OCI-LY7 (cell line): Measurements from ENCODE around the gene CACNA1B. TPM values are rescaled to one million over a fixed set of nuclear protein-coding genes. Genes with fewer than 3 reads are reported as not detected.

ENCODE experiments used
- BruUV-seq: library from RNA; stranded (reverse); fragments of 400-500 nt; replicated peaks from 2 replicates; lab custom pipeline; 2021; lab: Mats Ljungman, UMichigan
- CTCF ChIA-PET: fragments of 300-600 bp; sonication (Branson Sonifier 250); formaldehyde crosslinking; loops from one replicate; lab custom pipeline; 2022; ENCODE audit warnings: antibody characterized with exemption; ENCODE audit not compliant: unreplicated experiment; lab: Charles Lee
- POLR2A ChIA-PET: fragments of 300-600 bp; sonication (Branson Sonifier 250); formaldehyde crosslinking; loops from one replicate; lab custom pipeline; 2022; ENCODE audit warnings: antibody characterized with exemption; lab: Charles Lee
- DNase-seq: peaks from one replicate; pipeline ENCODE4 v3.0.0-alpha.2; 2015; ENCODE audit warnings: low spot score
- H2AFZ ChIP-seq: fragments of 200-600 bp; sonication (generic), shearing (Covaris generic); 2 replicates; pipeline ENCODE4 v1.6.1; 2014; ENCODE audit warnings: mild to moderate bottlenecking, antibody characterized with exemption, low read length, moderate library complexity
- H3K27ac ChIP-seq: fragments of 200-600 bp; sonication (generic); 2 replicates; pipeline ENCODE4 v1.5.1; 2014; ENCODE audit warnings: mixed run types, low read depth, mild to moderate bottlenecking, moderate library complexity, low read length, inconsistent platforms; ENCODE audit not compliant: poor library complexity, severe bottlenecking
- H3K36me3 ChIP-seq: fragments of 200-600 bp; sonication (generic); 2 replicates; pipeline ENCODE4 v1.6.1; 2014; ENCODE audit warnings: mild to moderate bottlenecking, antibody characterized with exemption, low read length, moderate library complexity, mixed read lengths; ENCODE audit not compliant: insufficient read depth
- H3K4me1 ChIP-seq: fragments of 200-600 bp; sonication (generic); 2 replicates; pipeline ENCODE4 v1.5.1; 2014; ENCODE audit warnings: mild to moderate bottlenecking, low read length; ENCODE audit not compliant: insufficient read depth, poor library complexity, severe bottlenecking
- H3K4me2 ChIP-seq: fragments of 200-600 bp; sonication (generic); 2 replicates; pipeline ENCODE4 v1.6.1; 2014; ENCODE audit warnings: mild to moderate bottlenecking, low read length
- H3K4me3 ChIP-seq: fragments of 200-600 bp; sonication (generic); 2 replicates; pipeline ENCODE4 v1.5.1; 2014; ENCODE audit warnings: mild to moderate bottlenecking, low read depth, low read length; ENCODE audit not compliant: poor library complexity, severe bottlenecking
- H3K79me2 ChIP-seq: fragments of 200-600 bp; sonication (generic); 2 replicates; pipeline ENCODE4 v1.6.1; 2016; ENCODE audit warnings: low read depth, mild to moderate bottlenecking, low read length, moderate library complexity, mixed read lengths; ENCODE audit not compliant: insufficient read depth
- H3K9me2 ChIP-seq: fragments of 200-600 bp; sonication (generic); 2 replicates; pipeline ENCODE4 v1.6.1; 2016; ENCODE audit warnings: mild to moderate bottlenecking, low read length, mixed read lengths; ENCODE audit not compliant: insufficient read depth
- H3K9me3 ChIP-seq: fragments of 200-600 bp; sonication (generic); 2 replicates; pipeline ENCODE4 v1.6.1; 2014; ENCODE audit warnings: mild to moderate bottlenecking, mixed run types, low read length, mixed read lengths
- H4K20me1 ChIP-seq: fragments of 200-600 bp; sonication (generic); 2 replicates; pipeline ENCODE4 v1.6.1; 2014; ENCODE audit warnings: mild to moderate bottlenecking, antibody characterized with exemption, low read length, moderate library complexity, mixed read lengths; ENCODE audit not compliant: insufficient read depth
- EZH2phosphoT487 ChIP-seq: fragments of 200-600 bp; sonication (generic); IDR thresholded peaks from 2 replicates; pipeline ENCODE4 v1.6.1; 2018; ENCODE audit warnings: low read depth, borderline replicate concordance, mild to moderate bottlenecking, mixed run types, antibody characterized with exemption, low read length, moderate library complexity, mixed read lengths
- intact Hi-C: fragments of 100-400 bp; cut with micrococcal nuclease; formaldehyde crosslinking; loops from one replicate; pipeline ENCODE4 v1.10.0; 2022; ENCODE audit not compliant: unreplicated experiment
- total RNA-seq, 2 experiments: library from RNA; depleted of rRNA in 1 of 2; stranded (reverse); fragments of >200 nt in 1 of 2; shearing (Covaris generic) in 1 of 2; gene quantifications; 2 replicates each; pipeline ENCODE4 v1.2.3, GENCODE V29; 2014 to 2022
- TF ChIP-seq, protein P1 (sequence below): fragments of 200-600 bp; sonication (generic); conservative IDR thresholded peaks from 2 replicates; pipeline ENCODE4 v1.5.1; 2014; ENCODE audit warnings: mild to moderate bottlenecking, antibody characterized with exemption, low read length, moderate library complexity, mixed read lengths

The CACNA1B gene
- total RNA-seq, 2 experiments from 2014 or later = not detected

DNA sequence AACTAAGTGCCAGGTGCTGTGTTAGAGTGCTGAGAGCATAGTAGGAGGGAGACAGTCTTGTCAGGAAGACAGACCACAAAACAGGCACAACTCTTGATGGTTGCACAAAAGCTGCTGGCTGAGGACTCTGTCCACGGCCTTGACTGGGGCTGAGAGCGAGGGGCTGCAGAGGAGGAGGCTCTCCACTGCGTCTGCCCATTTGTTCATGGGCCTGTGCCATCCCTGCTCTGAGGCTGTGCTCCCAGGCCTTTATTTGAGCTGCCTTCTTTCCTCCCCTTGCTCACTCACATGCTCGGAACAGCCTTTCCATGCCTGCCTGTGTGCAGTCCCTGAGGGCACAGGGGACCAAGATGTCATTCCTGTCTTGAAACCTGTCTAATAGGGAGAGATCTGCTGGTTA, 147.8 kb downstream of the CACNA1B start:
- H4K20me1 ChIP-seq = no peaks in the 10 kb centered on the region
- BruUV-seq = no TSS peak
- H3K36me3 ChIP-seq = no peaks in the 10 kb centered on the region
- intact Hi-C loops = no loop called here
- H3K4me3 ChIP-seq = no peak overlapping the region
- CTCF ChIA-PET = no interaction called here
- no peak for DNase-seq
- no peaks in the 10 kb centered on the region for H3K79me2 ChIP-seq
- POLR2A ChIA-PET = no interaction called here
- no peak for TF ChIP-seq EZH2phosphoT487
- TF ChIP-seq, protein P1, sequence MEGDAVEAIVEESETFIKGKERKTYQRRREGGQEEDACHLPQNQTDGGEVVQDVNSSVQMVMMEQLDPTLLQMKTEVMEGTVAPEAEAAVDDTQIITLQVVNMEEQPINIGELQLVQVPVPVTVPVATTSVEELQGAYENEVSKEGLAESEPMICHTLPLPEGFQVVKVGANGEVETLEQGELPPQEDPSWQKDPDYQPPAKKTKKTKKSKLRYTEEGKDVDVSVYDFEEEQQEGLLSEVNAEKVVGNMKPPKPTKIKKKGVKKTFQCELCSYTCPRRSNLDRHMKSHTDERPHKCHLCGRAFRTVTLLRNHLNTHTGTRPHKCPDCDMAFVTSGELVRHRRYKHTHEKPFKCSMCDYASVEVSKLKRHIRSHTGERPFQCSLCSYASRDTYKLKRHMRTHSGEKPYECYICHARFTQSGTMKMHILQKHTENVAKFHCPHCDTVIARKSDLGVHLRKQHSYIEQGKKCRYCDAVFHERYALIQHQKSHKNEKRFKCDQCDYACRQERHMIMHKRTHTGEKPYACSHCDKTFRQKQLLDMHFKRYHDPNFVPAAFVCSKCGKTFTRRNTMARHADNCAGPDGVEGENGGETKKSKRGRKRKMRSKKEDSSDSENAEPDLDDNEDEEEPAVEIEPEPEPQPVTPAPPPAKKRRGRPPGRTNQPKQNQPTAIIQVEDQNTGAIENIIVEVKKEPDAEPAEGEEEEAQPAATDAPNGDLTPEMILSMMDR = no peak
- H3K9me2 ChIP-seq = no peaks in the 10 kb centered on the region
- no peak overlapping the region for H3K27ac ChIP-seq
- no peak overlapping the region for H3K4me2 ChIP-seq
- H3K9me3 ChIP-seq = peaks cover 5% of the 10 kb centered on the region; the same call in 1 of the 2 replicates
- H3K4me1 ChIP-seq = no peaks in the 10 kb centered on the region
- H2AFZ ChIP-seq = no peak overlapping the region

DNA sequence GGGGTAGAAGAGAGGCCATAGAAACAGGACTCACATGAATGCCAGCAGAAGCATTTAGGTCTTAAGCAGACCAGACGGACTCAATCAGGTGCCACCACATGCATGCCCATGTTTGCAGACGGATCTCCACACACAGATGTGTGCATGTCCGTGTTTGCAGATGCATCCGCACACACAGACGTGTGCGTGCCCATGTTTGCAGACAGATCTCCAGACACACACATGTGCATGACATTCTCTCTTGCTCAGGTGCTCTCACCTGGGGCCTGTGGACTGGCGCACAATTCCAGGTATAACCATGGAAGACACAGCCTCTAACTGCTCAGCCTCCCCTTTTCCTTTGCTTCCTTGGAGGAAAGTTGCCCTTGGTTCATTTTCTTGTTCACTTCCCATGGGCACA, 148.3 kb downstream of the CACNA1B start:
- ChIA-PET POLR2A (no interaction called here), CTCF (no interaction called here)
- Histone ChIP-seq H3K9me2 (no peaks in the 10 kb centered on the region), H3K4me3 (no peak overlapping the region), H3K4me2 (no peak overlapping the region), H3K36me3 (no peaks in the 10 kb centered on the region), H3K79me2 (no peaks in the 10 kb centered on the region), H2AFZ (no peak overlapping the region), H3K4me1 (no peaks in the 10 kb centered on the region), H3K9me3 (peaks cover 5% of the 10 kb centered on the region; the same call in 1 of the 2 replicates), H3K27ac (no peak overlapping the region), H4K20me1 (no peaks in the 10 kb centered on the region)
- TF ChIP-seq, protein P1 = no peak
- TF ChIP-seq EZH2phosphoT487 = no peak
- DNase-seq = no peak
- no TSS peak for BruUV-seq
- intact Hi-C loops = no loop called here

DNA sequence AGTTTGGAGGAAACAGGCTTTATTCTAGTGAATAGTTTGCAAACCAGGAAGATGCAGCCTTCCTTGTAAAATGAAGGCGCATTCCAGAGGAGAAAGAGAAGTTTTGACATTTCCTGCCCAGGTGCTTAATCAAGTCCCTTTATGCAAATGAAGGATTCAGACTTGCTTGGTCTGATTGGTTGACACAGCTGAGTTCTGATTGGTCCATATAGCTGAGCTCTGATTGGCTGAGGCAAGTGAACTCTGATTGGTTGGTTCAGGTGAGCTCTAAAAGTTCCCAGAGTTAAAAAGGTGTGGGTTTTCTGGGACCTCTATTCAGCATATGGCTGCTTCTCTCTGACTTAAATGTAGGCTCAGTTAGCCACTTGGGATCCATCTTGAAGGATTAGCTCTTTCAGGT, 151.0 kb downstream of the CACNA1B start:
- no peaks in the 10 kb centered on the region for H3K79me2 ChIP-seq
- no peak overlapping the region for H3K27ac ChIP-seq
- H3K4me1 ChIP-seq = no peaks in the 10 kb centered on the region
- BruUV-seq = no TSS peak
- TF ChIP-seq, protein P1 = no peak
- no peak for TF ChIP-seq EZH2phosphoT487
- no peak overlapping the region for H3K4me3 ChIP-seq
- POLR2A ChIA-PET = no interaction called here
- peak; percentile 14 for DNase-seq
- H2AFZ ChIP-seq = no peak overlapping the region
- 0 out of 2 replicates have a peak, but pooled peaks cover 9% of the 10 kb centered on the region for H3K9me2 ChIP-seq
- intact Hi-C loops = no loop called here
- CTCF ChIA-PET = no interaction called here
- H3K4me2 ChIP-seq = no peak overlapping the region
- no peaks in the 10 kb centered on the region for H4K20me1 ChIP-seq
- H3K9me3 ChIP-seq = peaks cover 15% of the 10 kb centered on the region; the same call in 1 of the 2 replicates
- no peaks in the 10 kb centered on the region for H3K36me3 ChIP-seq
